IMR-90 (cell line): ENCODE data around the gene AKR1C8.

ENCODE experiments used
- CTCF ChIP-seq: conservative IDR thresholded peaks from 2 replicates; pipeline ENCODE4 v1.5.1; 2012; ENCODE audit warnings: mild to moderate bottlenecking, low read depth, low read length, improper control_type of control experiment
- POLR2A ChIP-seq: IDR thresholded peaks from 2 replicates; pipeline ENCODE4 v1.6.1; 2012; ENCODE audit warnings: mild to moderate bottlenecking, low read depth, low read length
- RAD21 ChIP-seq: IDR thresholded peaks from 2 replicates; pipeline ENCODE4 v1.6.1; 2012; ENCODE audit warnings: low read length, improper control_type of control experiment

GRCh38 chr10:5157501-5157900 lies 27.4 kb downstream of the AKR1C8 start:
- TF ChIP-seq CTCF, result no peak
- no peak for TF ChIP-seq POLR2A
- TF ChIP-seq RAD21, result no peak
